ENCODE data around the gene SERTAD3.
"Not testable (repeated sequence)": the region's sequence is repeated elsewhere in the genome, so short reads cannot be mapped to it uniquely, and the experiment has no call there.

The SERTAD3 gene

GRCh38 chr19:40414542-40415535 lies 29.3 kb downstream of the SERTAD3 start:
- Histone ChIP-seq H3K4me1 (ENCODE audit: control insufficient read depth, insufficient read depth, low read length) (no peaks in the 10 kb centered on the region), H3K27me3 (replicated peaks; ENCODE audit: control insufficient read depth, insufficient read depth, low read length) (peaks cover 3% of the 10 kb centered on the region), H3K9ac (ENCODE audit: low read length) (no peak overlapping the region), H3K9me3 (ENCODE audit: control insufficient read depth, low read length) (no peaks in the 10 kb centered on the region), H3K4me3 (ENCODE audit: low read length) (no peak overlapping the region), H3K36me3 (ENCODE audit: control insufficient read depth, insufficient read depth, low read length, severe bottlenecking) (no peaks in the 10 kb centered on the region)
- peak; percentile 24 for DNase-seq (ENCODE audit: low read depth)

GRCh38 chr19:40413291-40413845 lies 30.8 kb downstream of the SERTAD3 start, which contains the start of gene PRX:
Gene PRX (minus strand): TSS chr19:40413378. CDS start chr19:40407932, 5,446 bp downstream.
- Histone ChIP-seq H3K9me3 (ENCODE audit: control insufficient read depth, low read length) (no peaks in the 10 kb centered on the region), H3K27me3 (replicated peaks; ENCODE audit: control insufficient read depth, insufficient read depth, low read length) (peaks cover 3% of the 10 kb centered on the region), H3K4me1 (ENCODE audit: control insufficient read depth, insufficient read depth, low read length) (no peaks in the 10 kb centered on the region), H3K4me3 (ENCODE audit: low read length) (no peak within 1 kb of the TSS), H3K36me3 (ENCODE audit: control insufficient read depth, insufficient read depth, low read length, severe bottlenecking) (no peaks in the 10 kb centered on the region), H3K9ac (ENCODE audit: low read length) (no peak within 1 kb of the TSS)
- DNase-seq (ENCODE audit: low read depth) = no peak

GRCh38 chr19:40412866-40413265 lies 31.3 kb downstream of the SERTAD3 start:
- H3K27me3 ChIP-seq (replicated peaks; ENCODE audit: control insufficient read depth, insufficient read depth, low read length) = peaks cover 3% of the 10 kb centered on the region
- H3K9me3 ChIP-seq (ENCODE audit: control insufficient read depth, low read length) = no peaks in the 10 kb centered on the region
- no peak overlapping the region for H3K4me3 ChIP-seq (ENCODE audit: low read length)
- no peak for DNase-seq (ENCODE audit: low read depth)
- no peaks in the 10 kb centered on the region for H3K4me1 ChIP-seq (ENCODE audit: control insufficient read depth, insufficient read depth, low read length)
- no peaks in the 10 kb centered on the region for H3K36me3 ChIP-seq (ENCODE audit: control insufficient read depth, insufficient read depth, low read length, severe bottlenecking)
- H3K9ac ChIP-seq (ENCODE audit: low read length) = no peak overlapping the region

- Histone ChIP-seq H3K4me3 (ENCODE audit: low read length) (no peak overlapping the region), H3K36me3 (ENCODE audit: control insufficient read depth, insufficient read depth, low read length, severe bottlenecking) (no peaks in the 10 kb centered on the region), H3K4me1 (ENCODE audit: control insufficient read depth, insufficient read depth, low read length) (no peaks in the 10 kb centered on the region), H3K9me3 (ENCODE audit: control insufficient read depth, low read length) (no peaks in the 10 kb centered on the region), H3K9ac (ENCODE audit: low read length) (no peak overlapping the region), H3K27me3 (replicated peaks; ENCODE audit: control insufficient read depth, insufficient read depth, low read length) (peaks cover 3% of the 10 kb centered on the region)
- no peak for DNase-seq (ENCODE audit: low read depth)
Observed at GRCh38 chr19:40411958-40412499, 32.1 kb downstream of the SERTAD3 start.

GRCh38 chr19:40411125-40411842 lies 32.9 kb downstream of the SERTAD3 start:
- H3K9me3 ChIP-seq (ENCODE audit: control insufficient read depth, low read length) = no peaks in the 10 kb centered on the region
- H3K9ac ChIP-seq (ENCODE audit: low read length) = no peak overlapping the region
- H3K4me1 ChIP-seq (ENCODE audit: control insufficient read depth, insufficient read depth, low read length) = no peaks in the 10 kb centered on the region
- H3K27me3 ChIP-seq (replicated peaks; ENCODE audit: control insufficient read depth, insufficient read depth, low read length) = peaks cover 3% of the 10 kb centered on the region
- DNase-seq (ENCODE audit: low read depth) = no peak
- H3K36me3 ChIP-seq (ENCODE audit: control insufficient read depth, insufficient read depth, low read length, severe bottlenecking) = no peaks in the 10 kb centered on the region
- H3K4me3 ChIP-seq (ENCODE audit: low read length) = no peak overlapping the region

- no peak overlapping the region for H3K9ac ChIP-seq (ENCODE audit: low read length)
- H3K9me3 ChIP-seq (ENCODE audit: control insufficient read depth, low read length) = no peaks in the 10 kb centered on the region
- DNase-seq (ENCODE audit: low read depth) = no peak
- no peak overlapping the region for H3K4me3 ChIP-seq (ENCODE audit: low read length)
- H3K4me1 ChIP-seq (ENCODE audit: control insufficient read depth, insufficient read depth, low read length) = peaks cover 3% of the 10 kb centered on the region
- no peaks in the 10 kb centered on the region for H3K36me3 ChIP-seq (ENCODE audit: control insufficient read depth, insufficient read depth, low read length, severe bottlenecking)
- peaks cover 3% of the 10 kb centered on the region for H3K27me3 ChIP-seq (replicated peaks; ENCODE audit: control insufficient read depth, insufficient read depth, low read length)
Observed at GRCh38 chr19:40410030-40410389, 34.1 kb downstream of the SERTAD3 start.

GRCh38 chr19:40408598-40408925 lies 35.6 kb downstream of the SERTAD3 start:
- not testable (repeated sequence) for H3K4me3 ChIP-seq (ENCODE audit: low read length); H3K27me3 ChIP-seq (replicated peaks; ENCODE audit: control insufficient read depth, insufficient read depth, low read length); DNase-seq (ENCODE audit: low read depth); H3K9ac ChIP-seq (ENCODE audit: low read length); H3K4me1 ChIP-seq (ENCODE audit: control insufficient read depth, insufficient read depth, low read length); H3K36me3 ChIP-seq (ENCODE audit: control insufficient read depth, insufficient read depth, low read length, severe bottlenecking); H3K9me3 ChIP-seq (ENCODE audit: control insufficient read depth, low read length)

- Histone ChIP-seq H3K9me3 (ENCODE audit: control insufficient read depth, low read length) (no peaks in the 10 kb centered on the region), H3K36me3 (ENCODE audit: control insufficient read depth, insufficient read depth, low read length, severe bottlenecking) (no peaks in the 10 kb centered on the region), H3K4me3 (ENCODE audit: low read length) (no peak overlapping the region), H3K27me3 (replicated peaks; ENCODE audit: control insufficient read depth, insufficient read depth, low read length) (peaks cover 3% of the 10 kb centered on the region), H3K4me1 (ENCODE audit: control insufficient read depth, insufficient read depth, low read length) (peaks cover 12% of the 10 kb centered on the region), H3K9ac (ENCODE audit: low read length) (no peak overlapping the region)
- no peak for DNase-seq (ENCODE audit: low read depth)
Observed at GRCh38 chr19:40407714-40408597, 36.2 kb downstream of the SERTAD3 start.

- Histone ChIP-seq H3K9me3 (ENCODE audit: control insufficient read depth, low read length) (no peaks in the 10 kb centered on the region), H3K36me3 (ENCODE audit: control insufficient read depth, insufficient read depth, low read length, severe bottlenecking) (no peaks in the 10 kb centered on the region), H3K4me1 (ENCODE audit: control insufficient read depth, insufficient read depth, low read length) (peaks cover 17% of the 10 kb centered on the region), H3K9ac (ENCODE audit: low read length) (peak overlapping the region; percentile 77), H3K27me3 (replicated peaks; ENCODE audit: control insufficient read depth, insufficient read depth, low read length) (no peaks in the 10 kb centered on the region), H3K4me3 (ENCODE audit: low read length) (peak overlapping the region; percentile 81)
- peak; percentile 90 for DNase-seq (ENCODE audit: low read depth)
Observed at GRCh38 chr19:40403262-40403984, 40.7 kb downstream of the SERTAD3 start.

- peaks cover 17% of the 10 kb centered on the region for H3K4me1 ChIP-seq (ENCODE audit: control insufficient read depth, insufficient read depth, low read length)
- no peak for DNase-seq (ENCODE audit: low read depth)
- no peak overlapping the region for H3K4me3 ChIP-seq (ENCODE audit: low read length)
- H3K36me3 ChIP-seq (ENCODE audit: control insufficient read depth, insufficient read depth, low read length, severe bottlenecking) = no peaks in the 10 kb centered on the region
- H3K27me3 ChIP-seq (replicated peaks; ENCODE audit: control insufficient read depth, insufficient read depth, low read length) = no peaks in the 10 kb centered on the region
- H3K9ac ChIP-seq (ENCODE audit: low read length) = no peak overlapping the region
- no peaks in the 10 kb centered on the region for H3K9me3 ChIP-seq (ENCODE audit: control insufficient read depth, low read length)
Observed at GRCh38 chr19:40400559-40400958, 43.6 kb downstream of the SERTAD3 start.
